GM19372 (cell line): ENCODE measurements around the gene FBLN7.

Experiments
- ATAC-seq: cut with Tn5 transposase; IDR thresholded peaks from one replicate; pipeline ENCODE4 v1.9.1; 2021; ENCODE audit warnings: mild to moderate bottlenecking, low read depth, moderate library complexity; ENCODE audit not compliant: unreplicated experiment

The FBLN7 gene

GRCh38 chr2:112155331-112156151, 17.4 kb downstream of the FBLN7 start:
- ATAC-seq: no peak

- ATAC-seq: no peak
These were observed 18.2 kb downstream of the FBLN7 start for GRCh38 chr2:112156152-112156986.

- no peak for ATAC-seq
These were observed 19.3 kb downstream of the FBLN7 start for GRCh38 chr2:112157472-112157871.

GRCh38 chr2:112159454-112159921, 21.3 kb downstream of the FBLN7 start:
- ATAC-seq: no peak

- ATAC-seq: no peak
These were observed 22.4 kb downstream of the FBLN7 start for GRCh38 chr2:112160283-112161250.

- no peak for ATAC-seq
These were observed 23.4 kb downstream of the FBLN7 start for GRCh38 chr2:112161431-112162145.

GRCh38 chr2:112162341-112162740, 24.2 kb downstream of the FBLN7 start:
- no peak for ATAC-seq

GRCh38 chr2:112162956-112163355, 24.8 kb downstream of the FBLN7 start:
- no peak for ATAC-seq

- ATAC-seq: no peak
These were observed 25.4 kb downstream of the FBLN7 start for GRCh38 chr2:112163541-112163981.

GRCh38 chr2:112164876-112165275, 26.7 kb downstream of the FBLN7 start:
- no peak for ATAC-seq

GRCh38 chr2:112165296-112165695, 27.1 kb downstream of the FBLN7 start:
- no peak for ATAC-seq

- ATAC-seq: no peak
These were observed 28.8 kb downstream of the FBLN7 start for GRCh38 chr2:112166806-112167499.

- no peak for ATAC-seq
These were observed 30.4 kb downstream of the FBLN7 start for GRCh38 chr2:112168422-112169124.

- ATAC-seq: no peak
These were observed 32.3 kb downstream of the FBLN7 start for GRCh38 chr2:112170495-112170894.

GRCh38 chr2:112173646-112174319, 35.6 kb downstream of the FBLN7 start:
- ATAC-seq: no peak

GRCh38 chr2:112174383-112174782, 36.2 kb downstream of the FBLN7 start:
- no peak for ATAC-seq

- no peak for ATAC-seq
These were observed 37.1 kb downstream of the FBLN7 start for GRCh38 chr2:112175333-112175732.
